DOHH2 (cell line): ENCODE results near the gene MCF2L.

ENCODE experiments used
- H3F3A ChIP-seq: fragments of 200-600 bp; sonication (generic), shearing (Covaris generic); 2 replicates; pipeline ENCODE4 v1.6.0; 2016; ENCODE audit warnings: antibody characterized with exemption, mild to moderate bottlenecking; ENCODE audit not compliant: control insufficient read depth, insufficient read depth
- H3K27ac ChIP-seq: fragments of 200-600 bp; sonication (generic); 2 replicates; pipeline ENCODE4 v1.5.1; 2014; ENCODE audit warnings: low read depth, mild to moderate bottlenecking, low read length, moderate library complexity
- H3K27me3 ChIP-seq: fragments of 200-600 bp; sonication (generic); 2 replicates; pipeline ENCODE4 v1.6.1; 2014; ENCODE audit warnings: mild to moderate bottlenecking, low read length, mixed read lengths; ENCODE audit not compliant: control insufficient read depth
- H3K36me3 ChIP-seq: fragments of 200-600 bp; sonication (generic); 2 replicates; pipeline ENCODE4 v1.6.1; 2014; ENCODE audit warnings: mild to moderate bottlenecking, low read length, moderate library complexity, mixed read lengths; ENCODE audit not compliant: control insufficient read depth
- H3K4me1 ChIP-seq: fragments of 200-600 bp; sonication (generic); 2 replicates; pipeline ENCODE4 v1.6.1; 2014; ENCODE audit warnings: mild to moderate bottlenecking, low read length, mixed read lengths; ENCODE audit not compliant: control insufficient read depth
- H3K4me2 ChIP-seq: fragments of 200-600 bp; sonication (generic); 2 replicates; pipeline ENCODE4 v1.6.0; 2014; ENCODE audit warnings: mild to moderate bottlenecking, low read length, moderate library complexity
- H3K4me3 ChIP-seq: fragments of 200-600 bp; sonication (generic); 2 replicates; pipeline ENCODE4 v1.5.1; 2014; ENCODE audit warnings: mild to moderate bottlenecking, low read length, mixed read lengths
- H3K79me2 ChIP-seq: fragments of 200-600 bp; sonication (generic); 2 replicates; pipeline ENCODE4 v1.6.1; 2014; ENCODE audit warnings: mild to moderate bottlenecking, low read length, mixed read lengths; ENCODE audit not compliant: control insufficient read depth
- H3K9me2 ChIP-seq: fragments of 200-600 bp; sonication (generic); replicated peaks from 2 replicates; pipeline ENCODE4 v1.6.1; 2014; ENCODE audit warnings: mild to moderate bottlenecking, low read length, mixed read lengths; ENCODE audit not compliant: control insufficient read depth
- H3K9me3 ChIP-seq: fragments of 200-600 bp; sonication (generic); 2 replicates; pipeline ENCODE4 v1.6.1; 2014; ENCODE audit warnings: antibody characterized with exemption, low read length, mixed read lengths; ENCODE audit not compliant: control insufficient read depth, insufficient read depth
- H4K20me1 ChIP-seq: fragments of 200-600 bp; sonication (generic); 2 replicates; pipeline ENCODE4 v1.6.0; 2014; ENCODE audit warnings: low read depth, mild to moderate bottlenecking, antibody characterized with exemption, low read length, moderate library complexity; ENCODE audit not compliant: control insufficient read depth, insufficient read depth
- CTCF ChIP-seq: fragments of 200-600 bp; sonication (generic); IDR thresholded peaks from one replicate; pipeline ENCODE4 v1.5.1; 2014; ENCODE audit warnings: antibody characterized with exemption, mild to moderate bottlenecking, low read depth, low read length; ENCODE audit not compliant: poor library complexity, severe bottlenecking
- EZH2phosphoT487 ChIP-seq: fragments of 200-600 bp; sonication (generic); IDR thresholded peaks from 2 replicates; pipeline ENCODE4 v1.6.1; 2017; ENCODE audit warnings: borderline replicate concordance, mild to moderate bottlenecking, antibody characterized with exemption, low read length, moderate library complexity, mixed read lengths

The MCF2L gene

DNA sequence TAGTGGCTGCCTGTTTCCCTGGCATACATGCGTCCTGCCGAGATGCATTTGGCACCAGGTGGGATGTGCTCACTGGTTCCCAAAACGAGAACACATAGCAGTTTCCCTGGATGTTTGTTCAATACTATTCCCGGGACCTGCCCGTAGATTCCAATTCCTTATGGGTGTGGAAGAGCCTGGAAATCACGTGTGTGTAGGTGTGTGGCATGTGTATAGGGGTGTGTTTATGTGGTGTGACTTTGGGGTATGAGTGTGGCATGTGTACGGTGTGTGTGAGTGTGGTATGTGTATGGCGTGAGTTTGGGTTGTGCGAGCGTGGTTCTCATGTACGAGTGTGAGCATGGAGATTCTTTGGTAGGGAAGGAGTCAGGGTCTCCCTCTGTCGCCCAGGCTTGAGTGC is 133.7 kb downstream of the MCF2L start:
- no peaks in the 10 kb centered on the region for H3K4me1 ChIP-seq
- no peaks in the 10 kb centered on the region for H3K79me2 ChIP-seq
- no peaks in the 10 kb centered on the region for H3K27me3 ChIP-seq
- H4K20me1 ChIP-seq: no peaks in the 10 kb centered on the region
- no peaks in the 10 kb centered on the region for H3K9me3 ChIP-seq
- H3K27ac ChIP-seq: no peak overlapping the region
- H3K36me3 ChIP-seq: no peaks in the 10 kb centered on the region
- no peak for TF ChIP-seq CTCF
- no peak for TF ChIP-seq EZH2phosphoT487
- H3K9me2 ChIP-seq: no peaks in the 10 kb centered on the region
- no peak overlapping the region for H3K4me2 ChIP-seq
- no peaks in the 10 kb centered on the region for H3F3A ChIP-seq
- no peak overlapping the region for H3K4me3 ChIP-seq

DNA sequence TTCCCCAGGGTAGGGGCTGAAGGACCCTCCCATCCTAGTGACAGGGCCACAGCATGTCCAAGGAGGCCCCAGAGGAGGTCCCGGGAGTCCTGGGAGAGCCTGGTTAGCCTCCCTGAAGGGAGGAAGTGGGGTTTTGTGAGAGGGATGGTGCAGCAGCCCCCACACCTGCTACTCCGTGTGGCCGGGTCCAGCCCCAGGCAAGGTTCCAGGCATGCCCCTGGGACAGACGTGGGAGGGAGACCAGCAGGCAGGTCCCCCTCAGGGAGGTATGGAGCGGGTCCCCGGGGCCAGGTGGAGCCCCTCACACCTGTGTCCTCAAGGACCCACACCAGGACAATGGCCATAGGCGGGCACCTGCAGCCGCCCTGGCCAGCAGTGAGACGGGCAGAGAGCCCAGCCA is 134.6 kb downstream of the MCF2L start:
- TF ChIP-seq EZH2phosphoT487 (no peak), CTCF (no peak)
- no peak overlapping the region for H3K4me3 ChIP-seq
- no peaks in the 10 kb centered on the region for H3K27me3 ChIP-seq
- no peaks in the 10 kb centered on the region for H3K4me1 ChIP-seq
- H3K4me2 ChIP-seq: no peak overlapping the region
- no peaks in the 10 kb centered on the region for H3K9me2 ChIP-seq
- H4K20me1 ChIP-seq: no peaks in the 10 kb centered on the region
- H3K27ac ChIP-seq: no peak overlapping the region
- no peaks in the 10 kb centered on the region for H3K36me3 ChIP-seq
- H3K79me2 ChIP-seq: no peaks in the 10 kb centered on the region
- no peaks in the 10 kb centered on the region for H3K9me3 ChIP-seq
- no peaks in the 10 kb centered on the region for H3F3A ChIP-seq

DNA sequence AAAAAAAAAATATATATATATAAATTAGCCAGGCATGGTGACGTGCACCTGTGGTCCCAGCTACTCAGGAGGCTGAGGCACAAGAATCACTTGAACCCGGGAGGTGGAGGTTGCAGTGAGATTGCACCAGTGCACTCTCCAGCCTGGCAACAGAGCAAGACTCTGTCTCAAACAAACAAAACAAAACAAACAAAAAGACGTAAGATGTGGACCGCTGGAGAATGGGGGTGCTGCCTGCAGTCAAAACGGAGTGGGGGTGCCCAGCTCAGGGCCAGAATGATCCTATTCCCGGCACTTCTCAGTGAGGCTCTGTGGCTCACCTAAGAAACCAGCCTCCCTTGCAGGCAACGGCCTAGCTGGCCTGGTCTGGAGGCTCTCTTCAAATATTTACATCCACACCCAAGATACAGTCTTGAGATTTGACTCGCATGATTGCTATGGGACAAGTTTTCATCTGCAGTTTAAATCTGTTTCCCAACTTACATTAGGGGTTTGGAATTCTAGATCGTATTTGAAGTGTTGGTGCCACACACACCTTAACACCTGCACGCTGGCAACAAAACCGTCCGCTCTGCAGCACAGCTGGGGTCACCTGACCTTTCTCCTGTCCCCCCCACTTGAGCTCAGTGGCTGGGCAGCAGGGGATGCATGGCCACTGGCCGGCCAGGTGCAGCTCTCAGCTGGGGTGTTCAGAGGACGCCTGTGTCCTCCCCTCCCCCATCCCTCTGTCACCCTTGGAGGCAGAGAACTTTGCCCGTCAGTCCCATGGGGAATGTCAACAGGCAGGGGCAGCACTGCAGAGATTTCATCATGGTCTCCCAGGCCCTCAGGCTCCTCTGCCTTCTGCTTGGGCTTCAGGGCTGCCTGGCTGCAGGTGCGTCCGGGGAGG is 136.3 kb downstream of the MCF2L start, which contains the start of gene F7:
F7 (plus strand) TSS at position 760 of the 889 bp plus-strand sequence; CDS start at position 811, 51 bp downstream.
- Histone ChIP-seq H3K27ac (no peak within 1 kb of the TSS), H3K9me2 (no peaks in the 10 kb centered on the region), H3K4me1 (no peaks in the 10 kb centered on the region), H3K36me3 (no peaks in the 10 kb centered on the region), H4K20me1 (no peaks in the 10 kb centered on the region), H3K4me3 (no peak within 1 kb of the TSS), H3K9me3 (peaks cover 7% of the 10 kb centered on the region; the same call in 1 of the 2 replicates), H3K27me3 (no peaks in the 10 kb centered on the region), H3K79me2 (no peaks in the 10 kb centered on the region), H3K4me2 (no peak within 1 kb of the TSS), H3F3A (no peaks in the 10 kb centered on the region)
- TF ChIP-seq CTCF (no peak), EZH2phosphoT487 (no peak)
